IMR-90 (cell line): ENCODE measurements around the gene DAB2. TPM values are rescaled to one million over a fixed set of nuclear protein-coding genes. Genes with fewer than 3 reads are reported as not detected.

Experiments
- ATAC-seq: fragments of 200-7000 bp; cut with Tn5 transposase; 2 replicates; pipeline ENCODE4 v1.9.1; 2020; ENCODE audit warnings: low read depth, mild to moderate bottlenecking, moderate library complexity
- BruUV-seq: library from RNA; stranded (reverse); fragments of 400-500 nt; replicated peaks from 2 replicates; lab custom pipeline; 2021; lab: Mats Ljungman, UMichigan
- CTCF ChIA-PET: fragments of 300-600 bp; formaldehyde crosslinking; extraction: SDS; loops from one replicate; lab custom pipeline; 2021; ENCODE audit warnings: antibody characterized with exemption; lab: Yijun Ruan, JAX
- POLR2A ChIA-PET: fragments of 300-600 bp; sonication (Branson Sonifier 250); formaldehyde crosslinking; loops from one replicate; lab custom pipeline; 2022; ENCODE audit warnings: antibody characterized with exemption; ENCODE audit not compliant: unreplicated experiment; lab: Charles Lee
- DNase-seq: peaks from one replicate; pipeline ENCODE4 v3.0.0; 2013
- H2AFZ ChIP-seq: replicated peaks from 2 replicates; pipeline ENCODE3; 2013; ENCODE audit warnings: low read length, mild to moderate bottlenecking; ENCODE audit not compliant: poor library complexity
- H2AK5ac ChIP-seq: 2 replicates; pipeline ENCODE4 v1.6.1; 2013; ENCODE audit warnings: low read depth, low read length, inconsistent platforms
- H2AK9ac ChIP-seq: replicated peaks from 2 replicates; pipeline ENCODE3; 2013; ENCODE audit warnings: mild to moderate bottlenecking, low read depth, low read length, moderate library complexity; ENCODE audit not compliant: poor library complexity
- H2BK120ac ChIP-seq: 2 replicates; pipeline ENCODE4 v1.6.1; 2013; ENCODE audit warnings: low read depth, low read length, inconsistent platforms
- H2BK15ac ChIP-seq: 3 replicates; pipeline ENCODE4 v1.6.1; 2013; ENCODE audit warnings: low read depth, low read length, inconsistent platforms
- H2BK20ac ChIP-seq: 2 replicates; pipeline ENCODE4 v1.6.1; 2013; ENCODE audit warnings: low read depth, mild to moderate bottlenecking, inconsistent platforms, low read length, moderate library complexity
- H2BK5ac ChIP-seq: 2 replicates; pipeline ENCODE4 v1.6.1; 2013; ENCODE audit warnings: mild to moderate bottlenecking, low read depth, low read length, inconsistent platforms; ENCODE audit not compliant: poor library complexity, severe bottlenecking
- H3K14ac ChIP-seq: replicated peaks from 2 replicates; pipeline ENCODE4 v1.6.1; 2013; ENCODE audit warnings: low read depth, low read length, inconsistent platforms
- H3K18ac ChIP-seq: 2 replicates; pipeline ENCODE4 v1.6.1; 2013; ENCODE audit warnings: low read depth, low read length, control low read depth
- H3K23ac ChIP-seq: 2 replicates; pipeline ENCODE4 v1.6.1; 2013; ENCODE audit warnings: low read depth, low read length, inconsistent platforms
- H3K27ac ChIP-seq: 2 replicates; pipeline ENCODE4 v1.5.1; 2013; ENCODE audit warnings: mild to moderate bottlenecking, control low read depth, low read length; ENCODE audit not compliant: insufficient read depth
- H3K27me3 ChIP-seq: 2 replicates; pipeline ENCODE4 v1.6.1; 2013; ENCODE audit warnings: low read length; ENCODE audit not compliant: control insufficient read depth, insufficient read depth
- H3K36me3 ChIP-seq: 2 replicates; pipeline ENCODE4 v1.6.1; 2013; ENCODE audit warnings: low read length, mixed read lengths; ENCODE audit not compliant: control insufficient read depth, insufficient read depth
- H3K4ac ChIP-seq: 2 replicates; pipeline ENCODE4 v1.6.1; 2013; ENCODE audit warnings: low read depth, low read length, inconsistent platforms
- H3K4me1 ChIP-seq: 2 replicates; pipeline ENCODE4 v1.6.1; 2013; ENCODE audit warnings: low read length, mixed read lengths; ENCODE audit not compliant: control insufficient read depth, insufficient read depth
- H3K4me2 ChIP-seq: 2 replicates; pipeline ENCODE4 v1.6.1; 2013; ENCODE audit warnings: low read depth, mild to moderate bottlenecking, control low read depth, low read length, moderate library complexity
- H3K4me3 ChIP-seq: 2 replicates; pipeline ENCODE4 v1.5.1; 2013; ENCODE audit warnings: low read depth, mild to moderate bottlenecking, control low read depth, low read length, moderate library complexity; ENCODE audit not compliant: insufficient read depth
- H3K56ac ChIP-seq: 2 replicates; pipeline ENCODE4 v1.6.1; 2013; ENCODE audit warnings: low read length, inconsistent platforms; ENCODE audit not compliant: insufficient read depth; ENCODE audit errors: extremely low read depth
- H3K79me1 ChIP-seq, 2 experiments: 2 replicates each; pipeline ENCODE4 v1.6.1; 2013; ENCODE audit warnings: low read length in 2 of 2, inconsistent platforms in 1 of 2, low read depth in 1 of 2
- H3K9ac ChIP-seq: 2 replicates; pipeline ENCODE4 v1.6.1; 2013; ENCODE audit warnings: low read depth, low read length, control low read depth
- H3K9me1 ChIP-seq: 2 replicates; pipeline ENCODE4 v1.6.1; 2013; ENCODE audit warnings: low read length, inconsistent platforms; ENCODE audit not compliant: insufficient read depth
- H3K9me3 ChIP-seq: 2 replicates; pipeline ENCODE4 v1.6.1; 2013; ENCODE audit warnings: low read length; ENCODE audit not compliant: control insufficient read depth, insufficient read depth
- H4K20me1 ChIP-seq: 2 replicates; pipeline ENCODE4 v1.6.1; 2013; ENCODE audit warnings: low read length, inconsistent platforms; ENCODE audit not compliant: insufficient read depth
- H4K5ac ChIP-seq: 2 replicates; pipeline ENCODE4 v1.6.1; 2013; ENCODE audit warnings: mild to moderate bottlenecking, low read depth, low read length, control low read depth
- H4K8ac ChIP-seq, 2 experiments: 2 replicates each; pipeline ENCODE4 v1.6.1; 2013; ENCODE audit warnings: low read depth in 2 of 2, low read length in 2 of 2, control low read depth in 1 of 2, inconsistent platforms in 1 of 2
- H4K91ac ChIP-seq: 2 replicates; pipeline ENCODE4 v1.6.1; 2013; ENCODE audit warnings: low read depth, low read length, inconsistent platforms; ENCODE audit not compliant: insufficient read depth
- CEBPB ChIP-seq: IDR thresholded peaks from 2 replicates; pipeline ENCODE4 v1.6.1; 2012; ENCODE audit warnings: low read depth, low read length, improper control_type of control experiment
- CHD1 ChIP-seq: IDR thresholded peaks from 2 replicates; pipeline ENCODE4 v1.6.1; 2012; ENCODE audit warnings: low read depth, low read length, improper control_type of control experiment
- MAZ ChIP-seq: IDR thresholded peaks from 2 replicates; pipeline ENCODE4 v1.6.1; 2012; ENCODE audit warnings: low read depth, mild to moderate bottlenecking, low read length, improper control_type of control experiment, moderate library complexity, borderline replicate concordance
- WGBS, 2 experiments: methylation state at CpG; one replicate each; pipeline versions ENCODE4 v1.1.5 to v1.1.7; 2013; ENCODE audit warnings: missing lambda C conversion rate in 2 of 2; ENCODE audit not compliant: insufficient read length in 1 of 2; ENCODE audit errors: extremely low coverage in 2 of 2; 5-methylcytosine and 5-hydroxymethylcytosine counted together
- dilution Hi-C: fragments of 300-500 bp; cut with HindIII; formaldehyde crosslinking; loops from one replicate; pipeline ENCODE4 v1.14.3; 2018; ENCODE audit warnings: low sequenced_read_pairs; ENCODE audit not compliant: unreplicated experiment
- in situ Hi-C: fragments of 300-500 bp; cut with MboI; formaldehyde crosslinking; loops from 3 replicates; pipeline ENCODE4 v1.14.3; 2019; ENCODE audit warnings: low sequenced_read_pairs, inconsistent platforms, mixed read lengths
- intact Hi-C: fragments of 100-400 bp; cut with micrococcal nuclease; formaldehyde crosslinking; loops from 2 replicates; pipeline ENCODE4 v1.10.0; 2022
- polyA plus RNA-seq, 3 experiments: library from polyadenylated mRNA; depleted of rRNA; stranded (reverse); fragments of >200 nt; gene quantifications; 2 replicates each; pipeline ENCODE4 v1.2.3, GENCODE V29; 2012; ENCODE audit warnings: low replicate concordance in 1 of 3
- total RNA-seq: library from RNA; depleted of rRNA; stranded (reverse); fragments of >200 nt; gene quantifications from 2 replicates; pipeline ENCODE4 v1.2.3, GENCODE V29; 2012
- TF ChIP-seq, protein P1 (sequence below): conservative IDR thresholded peaks from 2 replicates; pipeline ENCODE4 v1.5.1; 2012; ENCODE audit warnings: mild to moderate bottlenecking, low read depth, low read length, improper control_type of control experiment

Gene DAB2
- total and polyA plus RNA-seq, 2 of the 4 experiments (the other 2 are of a cell fraction): 50.0 to 101 TPM

DNA sequence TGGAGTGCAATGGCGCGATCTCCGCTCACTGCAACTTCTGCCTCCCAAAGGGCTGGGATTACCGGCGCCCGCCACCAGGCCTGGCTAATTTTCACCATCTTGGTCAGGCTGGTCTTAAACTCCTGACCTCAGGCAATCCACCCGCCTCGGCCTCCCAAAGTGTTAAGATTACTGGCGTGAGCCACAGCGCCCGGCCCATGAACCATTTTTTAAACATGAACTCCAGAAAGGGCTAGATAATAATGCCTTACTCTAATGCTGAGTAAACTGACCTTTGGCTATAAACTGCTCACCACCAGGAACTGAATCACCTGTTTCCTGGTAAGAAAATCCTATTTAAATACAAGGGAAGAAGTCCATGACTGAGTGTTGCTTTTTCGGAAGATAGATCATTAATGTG is 23.2 kb upstream of the DAB2 start:
- Histone ChIP-seq H2AK5ac (no peak overlapping the region), H3K4me1 (peaks cover 5% of the 10 kb centered on the region), H2BK120ac (no peak overlapping the region), H2BK5ac (no peak overlapping the region), H4K8ac (no peak overlapping the region), H3K27ac (no peak overlapping the region), H4K20me1 (no peaks in the 10 kb centered on the region), H3K9me1 (peaks cover 4% of the 10 kb centered on the region; the same call in 1 of the 2 replicates), H3K79me1 (no peaks in the 10 kb centered on the region), H3K4me2 (no peak overlapping the region), H2BK15ac (no peak overlapping the region; the same call in 2 of the 3 replicates), H3K36me3 (no peaks in the 10 kb centered on the region), H2AK9ac (no peak overlapping the region), H3K4ac (no peak overlapping the region), H4K91ac (no peak overlapping the region), H3K9me3 (no peaks in the 10 kb centered on the region), H3K9ac (no peak overlapping the region), H2AFZ (no peak overlapping the region), H3K56ac (no peak overlapping the region), H4K5ac (no peak overlapping the region), H3K23ac (no peak overlapping the region), H3K18ac (no peak overlapping the region; the same call in 1 of the 2 replicates), H3K27me3 (no peaks in the 10 kb centered on the region), H3K4me3 (no peak overlapping the region), H3K14ac (no peak overlapping the region), H2BK20ac (no peak overlapping the region)
- POLR2A ChIA-PET: no interaction called here
- 95% methylated on average over 5 of the region's 12 CpGs; no CpG with 5 or more reads in 1 of the 2 experiments for WGBS, 2 experiments
- no peak for ATAC-seq
- dilution Hi-C loops: no loop called here
- no TSS peak for BruUV-seq
- TF ChIP-seq CHD1: no peak
- TF ChIP-seq CEBPB: no peak
- TF ChIP-seq, protein P1, sequence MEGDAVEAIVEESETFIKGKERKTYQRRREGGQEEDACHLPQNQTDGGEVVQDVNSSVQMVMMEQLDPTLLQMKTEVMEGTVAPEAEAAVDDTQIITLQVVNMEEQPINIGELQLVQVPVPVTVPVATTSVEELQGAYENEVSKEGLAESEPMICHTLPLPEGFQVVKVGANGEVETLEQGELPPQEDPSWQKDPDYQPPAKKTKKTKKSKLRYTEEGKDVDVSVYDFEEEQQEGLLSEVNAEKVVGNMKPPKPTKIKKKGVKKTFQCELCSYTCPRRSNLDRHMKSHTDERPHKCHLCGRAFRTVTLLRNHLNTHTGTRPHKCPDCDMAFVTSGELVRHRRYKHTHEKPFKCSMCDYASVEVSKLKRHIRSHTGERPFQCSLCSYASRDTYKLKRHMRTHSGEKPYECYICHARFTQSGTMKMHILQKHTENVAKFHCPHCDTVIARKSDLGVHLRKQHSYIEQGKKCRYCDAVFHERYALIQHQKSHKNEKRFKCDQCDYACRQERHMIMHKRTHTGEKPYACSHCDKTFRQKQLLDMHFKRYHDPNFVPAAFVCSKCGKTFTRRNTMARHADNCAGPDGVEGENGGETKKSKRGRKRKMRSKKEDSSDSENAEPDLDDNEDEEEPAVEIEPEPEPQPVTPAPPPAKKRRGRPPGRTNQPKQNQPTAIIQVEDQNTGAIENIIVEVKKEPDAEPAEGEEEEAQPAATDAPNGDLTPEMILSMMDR: no peak
- no peak for TF ChIP-seq MAZ
- CTCF ChIA-PET: no interaction called here
- in situ Hi-C loops: no loop called here
- peak; percentile 31 for DNase-seq
- intact Hi-C loops: no loop called here
